HG03378 (cell line): ENCODE data around the gene ARID3A.
"Not testable (repeated sequence)": the region's sequence is repeated elsewhere in the genome, so short reads cannot be mapped to it uniquely, and the experiment has no call there.

Experiments
- ATAC-seq: cut with Tn5 transposase; IDR thresholded peaks from one replicate; pipeline ENCODE4 v1.9.1; 2021; ENCODE audit warnings: mild to moderate bottlenecking, moderate library complexity; ENCODE audit not compliant: unreplicated experiment

Gene ARID3A, protein sequence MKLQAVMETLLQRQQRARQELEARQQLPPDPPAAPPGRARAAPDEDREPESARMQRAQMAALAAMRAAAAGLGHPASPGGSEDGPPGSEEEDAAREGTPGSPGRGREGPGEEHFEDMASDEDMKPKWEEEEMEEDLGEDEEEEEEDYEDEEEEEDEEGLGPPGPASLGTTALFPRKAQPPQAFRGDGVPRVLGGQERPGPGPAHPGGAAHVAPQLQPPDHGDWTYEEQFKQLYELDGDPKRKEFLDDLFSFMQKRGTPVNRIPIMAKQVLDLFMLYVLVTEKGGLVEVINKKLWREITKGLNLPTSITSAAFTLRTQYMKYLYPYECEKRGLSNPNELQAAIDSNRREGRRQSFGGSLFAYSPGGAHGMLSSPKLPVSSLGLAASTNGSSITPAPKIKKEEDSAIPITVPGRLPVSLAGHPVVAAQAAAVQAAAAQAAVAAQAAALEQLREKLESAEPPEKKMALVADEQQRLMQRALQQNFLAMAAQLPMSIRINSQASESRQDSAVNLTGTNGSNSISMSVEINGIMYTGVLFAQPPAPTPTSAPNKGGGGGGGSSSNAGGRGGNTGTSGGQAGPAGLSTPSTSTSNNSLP

GRCh38 chr19:925526-926322 is at the start of gene ARID3A:
Gene ARID3A, plus strand, starts transcription at chr19:926035. Its CDS starts 3,494 bp downstream, at chr19:929529.
- peak; percentile 54 for ATAC-seq

- ATAC-seq: no peak
Measured at GRCh38 chr19:876089-876488, 49.7 kb upstream of the ARID3A start.

GRCh38 chr19:876780-877314 is 49.0 kb upstream of the ARID3A start:
- no peak for ATAC-seq

GRCh38 chr19:877992-878660 is 47.7 kb upstream of the ARID3A start:
- not testable (repeated sequence) for ATAC-seq

- ATAC-seq: not testable (repeated sequence)
Measured at GRCh38 chr19:878751-879561, 46.9 kb upstream of the ARID3A start.

- no peak for ATAC-seq
Measured at GRCh38 chr19:879711-880438, 46.0 kb upstream of the ARID3A start.

DNA sequence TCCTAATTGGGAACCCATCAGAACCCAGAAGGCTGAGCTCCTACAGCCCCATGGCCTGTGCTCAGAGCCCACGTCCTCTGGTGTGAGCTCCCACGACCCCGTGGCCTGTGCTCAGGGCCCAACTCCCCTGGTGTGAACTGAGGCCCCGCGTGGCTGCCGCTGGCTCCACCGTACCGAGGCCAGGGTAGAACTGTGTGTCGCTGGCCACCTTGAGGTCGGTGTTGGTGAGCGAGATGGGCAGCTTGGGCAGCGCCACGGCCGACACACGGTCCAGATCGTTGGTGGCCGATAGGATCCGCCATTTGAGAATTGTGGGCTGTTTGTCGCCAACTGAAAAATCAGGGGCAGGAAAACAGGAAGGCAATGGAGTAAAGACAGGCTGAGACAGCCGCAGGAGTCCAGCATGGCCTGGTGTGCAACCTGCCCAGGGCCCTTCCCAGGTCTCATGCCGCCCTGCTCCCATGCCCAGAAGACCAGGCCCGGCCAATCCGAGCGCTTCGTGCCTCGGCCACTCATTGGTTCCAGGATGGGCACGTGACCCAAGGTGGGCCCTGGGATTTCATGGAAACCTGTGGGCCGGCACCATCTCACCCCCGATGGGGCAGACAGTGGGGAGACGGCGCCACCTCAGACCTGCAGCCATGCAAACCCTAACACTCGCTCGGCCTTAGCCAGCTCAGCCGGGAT is 44.3 kb upstream of the ARID3A start:
- ATAC-seq: no peak

GRCh38 chr19:882871-883497 is 42.9 kb upstream of the ARID3A start:
- ATAC-seq: no peak

GRCh38 chr19:883661-884211 is 42.1 kb upstream of the ARID3A start:
- no peak for ATAC-seq

DNA sequence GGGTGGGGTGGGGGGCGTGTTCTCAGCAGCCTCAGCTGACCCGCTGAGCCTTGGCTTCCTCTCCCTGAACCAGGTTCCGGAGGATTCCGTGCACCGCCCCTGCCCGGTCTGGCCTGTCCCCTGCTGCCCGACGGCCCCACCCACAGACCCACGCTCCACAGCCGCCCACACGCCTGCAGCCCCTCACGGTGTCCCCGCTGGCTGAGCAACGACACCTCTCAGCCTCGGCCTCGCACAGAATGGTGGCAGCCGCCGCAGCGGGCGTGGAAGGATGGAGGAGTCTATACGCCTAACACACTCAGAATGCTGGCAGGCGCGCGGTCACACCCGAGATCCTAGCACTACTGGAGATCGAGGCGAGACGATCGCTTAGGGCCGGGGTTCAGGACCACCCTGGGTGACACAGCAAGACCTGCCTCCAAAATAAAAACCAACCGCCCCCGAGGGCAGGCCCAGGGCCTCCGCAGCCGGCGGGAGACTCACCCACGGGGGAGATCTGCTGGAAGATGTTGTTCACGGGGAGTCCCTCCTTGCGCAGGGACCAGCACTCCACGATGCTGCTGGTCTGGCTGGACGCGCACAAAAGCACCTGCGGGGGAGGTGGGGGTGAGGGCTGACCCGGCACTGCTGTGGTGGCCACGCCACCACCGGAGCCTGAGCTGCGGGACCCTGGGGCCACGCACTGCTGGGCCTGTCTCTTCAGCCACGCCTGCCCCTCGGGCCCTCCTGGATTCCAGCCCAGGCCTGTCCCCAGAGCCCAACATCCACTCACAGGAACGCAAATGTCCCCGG is 41.2 kb upstream of the ARID3A start:
- no peak for ATAC-seq

- no peak for ATAC-seq
Measured at GRCh38 chr19:885536-886224, 40.2 kb upstream of the ARID3A start.

DNA sequence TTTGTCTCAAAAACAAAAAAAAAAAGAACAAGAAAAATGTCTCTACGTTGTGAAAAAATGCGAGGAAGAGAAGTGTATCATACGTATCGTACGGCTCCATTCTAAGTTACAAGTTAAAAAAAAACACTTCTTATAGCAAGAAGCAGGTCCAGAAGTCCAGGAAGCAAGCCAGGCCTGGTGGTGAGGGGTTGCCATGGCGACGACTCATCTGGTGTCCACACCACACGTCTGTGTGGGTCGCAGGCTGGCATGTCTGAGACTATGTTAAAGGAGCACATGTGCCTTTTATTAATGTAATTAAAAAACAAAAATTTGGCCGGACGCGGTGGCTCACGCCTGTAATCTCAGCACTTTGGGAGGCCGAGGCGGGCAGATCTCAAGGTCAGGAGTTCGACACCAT is 38.8 kb upstream of the ARID3A start:
- ATAC-seq: no peak

DNA sequence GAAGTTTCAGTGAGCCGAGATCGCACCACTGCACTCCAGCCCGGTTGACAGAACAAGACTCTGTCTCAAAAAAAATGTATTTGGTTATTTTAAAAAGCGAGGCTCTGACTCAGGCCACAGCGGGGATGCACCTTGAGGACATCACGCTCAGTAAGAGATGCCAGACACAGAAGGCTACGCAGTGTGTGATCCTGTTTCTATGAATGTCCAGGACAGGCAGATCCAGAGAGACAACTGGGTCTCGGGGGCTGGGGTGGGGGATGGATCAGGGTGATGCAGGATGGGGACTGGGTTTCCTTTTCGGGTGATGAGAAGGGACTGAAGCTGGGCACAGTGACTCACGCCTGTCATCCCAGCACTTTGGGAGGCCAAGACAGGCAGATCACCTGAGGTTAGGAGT is 38.2 kb upstream of the ARID3A start:
- ATAC-seq: no peak

DNA sequence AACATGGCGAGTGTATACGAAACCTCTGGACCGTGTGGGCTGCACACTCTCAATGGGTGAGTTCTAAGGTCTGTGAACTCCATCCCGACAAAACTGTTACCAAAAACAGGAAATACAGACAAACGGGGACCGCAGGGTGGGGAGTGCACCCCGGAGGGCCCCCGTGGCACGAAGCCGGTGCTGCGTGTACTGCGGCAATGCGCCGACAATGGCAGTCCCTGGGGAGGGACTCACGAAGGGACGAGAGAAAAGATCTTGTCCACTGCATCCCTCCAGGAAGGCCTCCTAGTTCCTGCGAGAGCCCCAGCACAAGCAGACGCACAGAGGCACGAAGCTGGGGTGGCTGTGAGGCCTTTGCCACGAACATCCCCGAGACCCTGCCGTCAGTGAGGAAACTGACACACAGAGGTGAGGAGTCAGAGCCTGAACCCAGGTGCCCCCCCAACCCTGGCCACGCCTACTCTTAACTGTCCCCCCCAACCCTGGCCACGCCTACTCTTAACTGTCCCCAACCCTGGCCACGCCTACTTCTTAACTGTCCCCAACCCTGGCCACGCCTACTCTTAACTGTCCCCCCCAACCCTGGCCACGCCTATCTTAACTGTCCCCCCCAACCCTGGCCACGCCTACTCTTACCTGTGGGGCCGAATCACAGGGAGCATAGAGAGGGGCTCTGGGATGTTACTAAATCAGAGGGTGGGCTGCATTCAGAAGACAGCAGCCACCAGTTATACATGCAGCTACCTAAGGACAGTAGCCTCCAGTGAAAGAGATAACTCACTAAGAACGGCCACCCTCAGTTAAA is 37.1 kb upstream of the ARID3A start:
- ATAC-seq: no peak

DNA sequence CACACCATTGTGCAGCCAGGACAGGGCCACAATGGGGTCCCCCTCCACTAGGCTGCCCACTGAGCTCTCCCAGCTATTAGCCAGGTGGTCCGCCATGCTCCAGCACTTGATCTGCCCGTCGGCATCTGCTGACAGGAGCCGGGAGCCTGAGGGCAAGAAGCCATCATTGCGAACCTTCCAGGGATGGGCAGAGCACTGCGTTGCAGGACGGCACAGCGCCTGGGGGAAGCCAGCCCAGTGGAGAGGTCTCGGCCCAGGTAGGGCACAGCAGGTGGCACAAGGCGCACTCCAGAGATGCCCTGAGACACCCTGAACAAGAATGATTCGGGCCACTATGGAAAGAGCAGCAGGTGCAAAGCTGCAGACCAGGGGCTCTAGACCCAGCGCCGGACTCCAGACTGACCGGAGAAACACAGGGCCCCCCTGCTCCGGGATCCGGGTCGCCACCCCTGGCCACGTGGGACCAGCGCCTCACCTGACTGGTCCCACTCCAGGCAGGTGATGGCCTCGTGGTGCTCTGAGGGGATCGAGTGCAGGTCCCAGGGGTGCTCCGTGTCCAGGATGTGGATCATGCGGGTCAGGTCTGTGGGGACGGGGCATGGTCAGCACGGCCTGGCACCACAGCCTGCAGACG is 36.1 kb upstream of the ARID3A start:
- no peak for ATAC-seq
